ENCODE measurements around the gene SF3B2.
"Not testable (repeated sequence)": the region's sequence is repeated elsewhere in the genome, so short reads cannot be mapped to it uniquely, and the experiment has no call there.

SF3B2 gene

GRCh38 chr11:66077927-66078326 is 25.8 kb downstream of the SF3B2 start:
- no peak for DNase-seq

GRCh38 chr11:66078949-66079348 is 26.8 kb downstream of the SF3B2 start:
- not testable (repeated sequence) for DNase-seq

GRCh38 chr11:66080055-66080817 is 28.1 kb downstream of the SF3B2 start:
- DNase-seq = no peak

GRCh38 chr11:66081505-66081904 is 29.3 kb downstream of the SF3B2 start:
- no peak for DNase-seq

- DNase-seq = peak; percentile 52 to 69
Observed at GRCh38 chr11:66082946-66083698, 31.0 kb downstream of the SF3B2 start.

GRCh38 chr11:66083767-66084166 is 31.6 kb downstream of the SF3B2 start:
- no peak for DNase-seq

- no peak for DNase-seq
Observed at GRCh38 chr11:66084821-66085475, 32.8 kb downstream of the SF3B2 start.

GRCh38 chr11:66087148-66087908 is 35.2 kb downstream of the SF3B2 start:
- DNase-seq = no peak

- no peak for DNase-seq
Observed at GRCh38 chr11:66089067-66089466, 36.9 kb downstream of the SF3B2 start.

GRCh38 chr11:66090288-66090687 is 38.1 kb downstream of the SF3B2 start:
- DNase-seq = no peak

- DNase-seq = not testable (repeated sequence)
Observed at GRCh38 chr11:66092125-66092524, 40.0 kb downstream of the SF3B2 start.

- not testable (repeated sequence) for DNase-seq
Observed at GRCh38 chr11:66099746-66100145, 47.6 kb downstream of the SF3B2 start.

GRCh38 chr11:66100272-66101065 is 48.3 kb downstream of the SF3B2 start:
- peak; percentile 67 to 79 for DNase-seq

GRCh38 chr11:66101066-66101464 is 48.9 kb downstream of the SF3B2 start:
- DNase-seq = no peak

GRCh38 chr11:66104057-66104638 is 52.0 kb downstream of the SF3B2 start:
- DNase-seq = no peak

- DNase-seq = no peak
Observed at GRCh38 chr11:66106786-66107599, 54.8 kb downstream of the SF3B2 start.

- no peak for DNase-seq
Observed at GRCh38 chr11:66107600-66108510, 55.7 kb downstream of the SF3B2 start.

GRCh38 chr11:66109294-66109693 is 57.1 kb downstream of the SF3B2 start:
- DNase-seq = no peak

- DNase-seq = no peak
Observed at GRCh38 chr11:66111158-66111557, 59.0 kb downstream of the SF3B2 start.

GRCh38 chr11:66112041-66112491 is 59.9 kb downstream of the SF3B2 start:
- DNase-seq = no peak

Data from SHP77 (cell line).